Parathyroid adenoma (tissue), 2 donors: ENCODE results near the gene IFNE.

ENCODE experiments used
- H2AFZ ChIP-seq: fragments of 300-600 bp; sonication (generic); one replicate; pipeline ENCODE4 v1.7.0; 2017; ENCODE audit warnings: antibody characterized with exemption, mild to moderate bottlenecking
- H3K27ac ChIP-seq: fragments of 300-600 bp; sonication (generic); one replicate; pipeline ENCODE4 v1.7.0; 2017
- H3K27me3 ChIP-seq: fragments of 300-600 bp; sonication (generic); one replicate; pipeline ENCODE4 v1.7.0; 2017; ENCODE audit warnings: low read length; ENCODE audit not compliant: control insufficient read depth, insufficient read depth
- H3K36me3 ChIP-seq: fragments of 300-600 bp; sonication (generic); one replicate; pipeline ENCODE4 v1.7.0; 2017; ENCODE audit warnings: low read length; ENCODE audit not compliant: control insufficient read depth, insufficient read depth
- H3K4me1 ChIP-seq: fragments of 300-600 bp; sonication (generic); one replicate; pipeline ENCODE4 v1.7.0; 2017; ENCODE audit warnings: control low read depth
- H3K4me2 ChIP-seq: fragments of 300-600 bp; sonication (generic); one replicate; pipeline ENCODE4 v1.7.0; 2017; ENCODE audit warnings: low read length
- H3K4me3 ChIP-seq: fragments of 300-600 bp; sonication (generic); one replicate; pipeline ENCODE4 v1.7.0; 2017; ENCODE audit warnings: low read depth, low read length
- H3K79me2 ChIP-seq: fragments of 300-600 bp; sonication (generic); one replicate; pipeline ENCODE4 v1.7.0; 2017; ENCODE audit warnings: control low read depth
- H3K9ac ChIP-seq: fragments of 300-600 bp; sonication (generic); one replicate; pipeline ENCODE4 v1.7.0; 2017; ENCODE audit warnings: mild to moderate bottlenecking
- H3K9me3 ChIP-seq: fragments of 300-600 bp; sonication (generic); one replicate; pipeline ENCODE4 v1.7.0; 2017; ENCODE audit warnings: low read length; ENCODE audit not compliant: control insufficient read depth
- TF ChIP-seq, protein P1 (sequence below): fragments of 300-600 bp; sonication (generic); IDR thresholded peaks from one replicate; pipeline ENCODE4 v1.7.0; 2017; ENCODE audit warnings: antibody characterized with exemption, mild to moderate bottlenecking
- donor health status: primary hyperparathyroidism.

Gene IFNE

GRCh38 chr9:21520501-21521228 is 38.6 kb upstream of the IFNE start:
- H3K27me3 ChIP-seq: no peaks in the 10 kb centered on the region

GRCh38 chr9:21519855-21520434 is 37.8 kb upstream of the IFNE start:
- Histone ChIP-seq H2AFZ (no peak overlapping the region), H3K9me3 (no peaks in the 10 kb centered on the region), H3K4me2 (no peak overlapping the region), H3K9ac (no peak overlapping the region), H3K27ac (no peak overlapping the region), H3K27me3 (no peaks in the 10 kb centered on the region), H3K4me3 (no peak overlapping the region), H3K79me2 (no peaks in the 10 kb centered on the region), H3K36me3 (no peaks in the 10 kb centered on the region), H3K4me1 (no peaks in the 10 kb centered on the region)
- TF ChIP-seq, protein P1, sequence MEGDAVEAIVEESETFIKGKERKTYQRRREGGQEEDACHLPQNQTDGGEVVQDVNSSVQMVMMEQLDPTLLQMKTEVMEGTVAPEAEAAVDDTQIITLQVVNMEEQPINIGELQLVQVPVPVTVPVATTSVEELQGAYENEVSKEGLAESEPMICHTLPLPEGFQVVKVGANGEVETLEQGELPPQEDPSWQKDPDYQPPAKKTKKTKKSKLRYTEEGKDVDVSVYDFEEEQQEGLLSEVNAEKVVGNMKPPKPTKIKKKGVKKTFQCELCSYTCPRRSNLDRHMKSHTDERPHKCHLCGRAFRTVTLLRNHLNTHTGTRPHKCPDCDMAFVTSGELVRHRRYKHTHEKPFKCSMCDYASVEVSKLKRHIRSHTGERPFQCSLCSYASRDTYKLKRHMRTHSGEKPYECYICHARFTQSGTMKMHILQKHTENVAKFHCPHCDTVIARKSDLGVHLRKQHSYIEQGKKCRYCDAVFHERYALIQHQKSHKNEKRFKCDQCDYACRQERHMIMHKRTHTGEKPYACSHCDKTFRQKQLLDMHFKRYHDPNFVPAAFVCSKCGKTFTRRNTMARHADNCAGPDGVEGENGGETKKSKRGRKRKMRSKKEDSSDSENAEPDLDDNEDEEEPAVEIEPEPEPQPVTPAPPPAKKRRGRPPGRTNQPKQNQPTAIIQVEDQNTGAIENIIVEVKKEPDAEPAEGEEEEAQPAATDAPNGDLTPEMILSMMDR: no peak

More at GRCh38 chr9:21520501-21521228, 38.6 kb upstream of the IFNE start:
- H3K9me3 ChIP-seq: no peaks in the 10 kb centered on the region
- no peak overlapping the region for H3K4me3 ChIP-seq
- H3K4me1 ChIP-seq: no peaks in the 10 kb centered on the region
- no peak overlapping the region for H3K9ac ChIP-seq
- TF ChIP-seq, protein P1: no peak
- no peak overlapping the region for H2AFZ ChIP-seq
- no peaks in the 10 kb centered on the region for H3K36me3 ChIP-seq
- no peak overlapping the region for H3K27ac ChIP-seq
- H3K4me2 ChIP-seq: no peak overlapping the region
- no peaks in the 10 kb centered on the region for H3K79me2 ChIP-seq

- Histone ChIP-seq H3K79me2 (no peaks in the 10 kb centered on the region), H3K9me3 (no peaks in the 10 kb centered on the region)
- TF ChIP-seq, protein P1: no peak
Observed at GRCh38 chr9:21516796-21517195, 34.7 kb upstream of the IFNE start.

DNA sequence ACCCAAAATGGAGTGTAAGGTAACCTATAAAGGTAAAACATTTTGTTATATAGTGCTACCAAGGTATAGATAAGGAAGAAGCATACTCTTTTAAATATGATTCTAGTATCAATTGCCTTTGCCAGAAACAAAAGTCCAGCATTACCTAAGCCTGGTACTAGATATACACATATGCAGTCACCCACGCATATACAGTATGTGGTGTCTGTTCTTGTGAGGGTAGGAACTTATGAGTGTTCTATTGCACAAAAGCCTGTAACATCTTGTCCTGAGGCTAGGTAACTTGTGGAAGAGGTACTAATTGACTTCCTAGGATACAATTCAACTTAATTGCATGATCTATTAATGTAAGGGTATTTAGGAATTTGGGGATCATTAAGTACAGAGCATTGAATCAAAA is 31.3 kb upstream of the IFNE start:
- Histone ChIP-seq H3K4me2 (no peak overlapping the region), H3K27ac (no peak overlapping the region), H3K9me3 (no peaks in the 10 kb centered on the region), H3K9ac (no peak overlapping the region), H3K36me3 (no peaks in the 10 kb centered on the region), H3K4me1 (no peaks in the 10 kb centered on the region), H3K27me3 (peaks cover 3% of the 10 kb centered on the region), H3K4me3 (no peak overlapping the region), H3K79me2 (no peaks in the 10 kb centered on the region), H2AFZ (no peak overlapping the region)
- TF ChIP-seq, protein P1: no peak

More at GRCh38 chr9:21516796-21517195, 34.7 kb upstream of the IFNE start:
- Histone ChIP-seq H3K4me2 (no peak overlapping the region), H3K4me1 (no peaks in the 10 kb centered on the region), H3K4me3 (no peak overlapping the region), H3K9ac (no peak overlapping the region), H3K27ac (no peak overlapping the region), H3K36me3 (no peaks in the 10 kb centered on the region), H2AFZ (no peak overlapping the region), H3K27me3 (peaks cover 3% of the 10 kb centered on the region)
